ENCODE results near the gene SLC25A17. TPM values are rescaled to one million over a fixed set of nuclear protein-coding genes. Genes with fewer than 3 reads are reported as not detected.

Gene SLC25A17
- polyA plus RNA-seq, 1 donor (not counting 4 experiments of a cell fraction or from before 2014, with no cell fraction given) = 40.0 TPM

GRCh38 chr22:40746428-40747220 lies 72.5 kb downstream of the SLC25A17 start:
- H3K27me3 ChIP-seq (ENCODE audit: control insufficient read depth, extremely low read depth, insufficient read depth, low read length) = no peaks in the 10 kb centered on the region
- H3K9ac ChIP-seq (ENCODE audit: control insufficient read depth, extremely low read depth, insufficient read depth, low read length) = no peak overlapping the region
- FAIRE-seq = peak; percentile 52
- no peaks in the 10 kb centered on the region for H4K20me1 ChIP-seq (ENCODE audit: control insufficient read depth, extremely low read depth, insufficient read depth, low read length)
- H3K9me1 ChIP-seq (ENCODE audit: control insufficient read depth, extremely low read depth, insufficient read depth, low read length) = no peaks in the 10 kb centered on the region
- H3K9me3 ChIP-seq (ENCODE audit: control insufficient read depth, low read depth, low read length) = peaks cover 2% of the 10 kb centered on the region
- dilution Hi-C loops (cut with MboI; ENCODE audit: extremely low pct_ligation_motif_present, low sequenced_read_pairs) = no loop called here
- peaks cover 0 to 2% of the 10 kb centered on the region in 2 experiments for H3K36me3 ChIP-seq (ENCODE audit: control insufficient read depth in 2 of 2, extremely low read depth in 1 of 2, insufficient read depth in 2 of 2, low read length in 2 of 2)
- TF ChIP-seq CTCF (optimal IDR thresholded peaks at IDR 0.05 in 1 of 3, IDR thresholded peaks at IDR 0.05 in 1 of 3, conservative IDR thresholded peaks at IDR 0.05 in 1 of 3; ENCODE audit: extremely low read depth in 1 of 3, insufficient read depth in 2 of 3, low read length in 3 of 3) (no peak), EZH2 (IDR thresholded peaks at IDR 0.05; ENCODE audit: low read length) (no peak)
- DNase-seq (ENCODE audit: low read depth, low spot score) = no peak
- no peaks in the 10 kb centered on the region for H3K79me2 ChIP-seq (ENCODE audit: control insufficient read depth, insufficient read depth, low read length)
- H2AFZ ChIP-seq (ENCODE audit: control insufficient read depth, low read length) = no peak overlapping the region
- H3K4me3 ChIP-seq (ENCODE audit: control insufficient read depth in 2 of 3, extremely low read depth in 1 of 3, insufficient read depth in 2 of 3, low read depth in 1 of 3, low read length in 3 of 3) = peak overlapping the region in 1 of 3 experiments; percentile 20
- no peaks in the 10 kb centered on the region for H3K4me1 ChIP-seq (ENCODE audit: control insufficient read depth, extremely low read depth, insufficient read depth, low read length)
- no peak overlapping the region for H3K27ac ChIP-seq (ENCODE audit: control insufficient read depth, insufficient read depth, low read length)
- peak overlapping the region; percentile 1 for H3K4me2 ChIP-seq (ENCODE audit: control insufficient read depth, extremely low read depth, insufficient read depth, low read depth, low read length)

GRCh38 chr22:40743768-40744167 lies 75.4 kb downstream of the SLC25A17 start:
- H3K79me2 ChIP-seq (ENCODE audit: control insufficient read depth, insufficient read depth, low read length) = no peaks in the 10 kb centered on the region
- no peak for FAIRE-seq
- no peak overlapping the region for H3K4me2 ChIP-seq (ENCODE audit: control insufficient read depth, extremely low read depth, insufficient read depth, low read depth, low read length)
- H3K9me1 ChIP-seq (ENCODE audit: control insufficient read depth, extremely low read depth, insufficient read depth, low read length) = no peaks in the 10 kb centered on the region
- no peak overlapping the region for H2AFZ ChIP-seq (ENCODE audit: control insufficient read depth, low read length)
- no peaks in the 10 kb centered on the region for H4K20me1 ChIP-seq (ENCODE audit: control insufficient read depth, extremely low read depth, insufficient read depth, low read length)
- H3K4me3 ChIP-seq (ENCODE audit: control insufficient read depth in 2 of 3, extremely low read depth in 1 of 3, insufficient read depth in 2 of 3, low read depth in 1 of 3, low read length in 3 of 3) = no peak overlapping the region
- no peaks in the 10 kb centered on the region for H3K4me1 ChIP-seq (ENCODE audit: control insufficient read depth, extremely low read depth, insufficient read depth, low read length)
- peaks cover 2% of the 10 kb centered on the region for H3K9me3 ChIP-seq (ENCODE audit: control insufficient read depth, low read depth, low read length)
- H3K27ac ChIP-seq (ENCODE audit: control insufficient read depth, insufficient read depth, low read length) = no peak overlapping the region
- TF ChIP-seq EZH2 (IDR thresholded peaks at IDR 0.05; ENCODE audit: low read length) (no peak), CTCF (optimal IDR thresholded peaks at IDR 0.05 in 1 of 3, IDR thresholded peaks at IDR 0.05 in 1 of 3, conservative IDR thresholded peaks at IDR 0.05 in 1 of 3; ENCODE audit: extremely low read depth in 1 of 3, insufficient read depth in 2 of 3, low read length in 3 of 3) (no peak)
- DNase-seq (ENCODE audit: low read depth, low spot score) = no peak
- H3K9ac ChIP-seq (ENCODE audit: control insufficient read depth, extremely low read depth, insufficient read depth, low read length) = no peak overlapping the region
- dilution Hi-C loops (cut with MboI; ENCODE audit: extremely low pct_ligation_motif_present, low sequenced_read_pairs) = no loop called here
- no peaks in the 10 kb centered on the region for H3K36me3 ChIP-seq (ENCODE audit: control insufficient read depth in 2 of 2, extremely low read depth in 1 of 2, insufficient read depth in 2 of 2, low read length in 2 of 2)
- H3K27me3 ChIP-seq (ENCODE audit: control insufficient read depth, extremely low read depth, insufficient read depth, low read length) = no peaks in the 10 kb centered on the region
